Esophagus squamous epithelium (tissue), 5 donors: ENCODE results near the gene CTAG1A. TPM values are rescaled to one million over a fixed set of nuclear protein-coding genes. Genes with fewer than 3 reads are reported as not detected.
"Not testable (repeated sequence)": the region's sequence is repeated elsewhere in the genome, so short reads cannot be mapped to it uniquely, and the experiment has no call there.

Source experiments
- DNase-seq: peaks from one replicate; lab custom pipeline; 2025; lab: John Stamatoyannopoulos, UW
- H3K27ac ChIP-seq, 4 donors: fragments of 200-600 bp; sonication (generic); one replicate each; pipeline ENCODE4 v1.5.1; 2016 to 2019; ENCODE audit warnings: mild to moderate bottlenecking in 1 of 4
- H3K27me3 ChIP-seq, 4 donors: fragments of 200-600 bp; sonication (generic); 1 replicate in 3 of 4; 2 replicates in 1 of 4; pipeline versions ENCODE4 v1.5.1 to v1.6.0; 2017 to 2021; ENCODE audit warnings: antibody characterized with exemption in 1 of 4
- H3K36me3 ChIP-seq, 3 donors: fragments of 200-600 bp; sonication (generic); one replicate each; pipeline ENCODE4 v1.5.1; 2016 to 2019
- H3K4me1 ChIP-seq, 3 donors: fragments of 200-600 bp; sonication (generic); one replicate each; pipeline ENCODE4 v1.5.1; 2017 to 2019
- H3K4me3 ChIP-seq, 4 donors: fragments of 200-600 bp; sonication (generic); 1 replicate in 3 of 4; 2 replicates in 1 of 4; pipeline ENCODE4 v1.5.1; 2016 to 2019; ENCODE audit warnings: mild to moderate bottlenecking in 2 of 4, moderate library complexity in 1 of 4
- H3K9me3 ChIP-seq, 3 donors: fragments of 200-600 bp; sonication (generic); one replicate each; pipeline ENCODE4 v1.5.1; 2016 to 2019
- CTCF ChIP-seq, 6 experiments: fragments of 450-650 bp in 4 of 6; fragments of 200-600 bp in 2 of 6; sonication (generic) in 2 of 6; IDR thresholded peaks; one replicate each; pipeline ENCODE4 v1.5.1; 2016 to 2019; ENCODE audit warnings: antibody characterized with exemption in 6 of 6, mild to moderate bottlenecking in 4 of 6, moderate library complexity in 4 of 6
- POLR2A ChIP-seq, 4 donors: fragments of 450-650 bp; IDR thresholded peaks; one replicate each; pipeline ENCODE4 v1.6.1; 2017; ENCODE audit warnings: antibody characterized with exemption in 4 of 4, mild to moderate bottlenecking in 4 of 4, moderate library complexity in 3 of 4
- WGBS, 2 donors: methylation state at CpG; one replicate each; pipeline ENCODE4 v1.1.5; 2018; 5-methylcytosine and 5-hydroxymethylcytosine counted together
- intact Hi-C: fragments of 100-400 bp; cut with DNase I; formaldehyde crosslinking; loops from one replicate; pipeline ENCODE4 v1.15.0; 2022
- total RNA-seq, 4 donors: library from RNA; depleted of rRNA; stranded (reverse); fragments of >200 nt; gene quantifications; one replicate each; pipeline ENCODE4 v1.1.0, GENCODE V29; 2016
- donor health status: DM: yes; HTN: yes; CAD: no.

Gene CTAG1A
- total RNA-seq, 4 donors from 2014 or later, result not detected

GRCh38 chrX:154547245-154548027, 37.5 kb upstream of the CTAG1A start, which contains the start of gene IKBKG:
IKBKG (plus strand) TSS chrX:154547620; CDS start chrX:154552003, 4,383 bp downstream.
- H3K4me1 ChIP-seq, result peaks cover 9 to 68% (median 9%) of the 10 kb centered on the region in 3 donors
- intact Hi-C loops, result no loop called here
- WGBS, 2 donors, result 1 to 54% methylated on average over 9 to 17 of the region's 69 CpGs
- peak; percentile 63 for DNase-seq
- TF ChIP-seq CTCF (IDR thresholded peaks at IDR 0.05) (no peak), POLR2A (IDR thresholded peaks at IDR 0.05) (peak in 2 of 4 donors; percentile 40 to 45)
- H3K4me3 ChIP-seq, result peak within 1 kb of the TSS; percentile 52 to 75 (median 66)
- H3K36me3 ChIP-seq, result peaks cover 0 to 12% (median 0%) of the 10 kb centered on the region in 3 donors
- H3K27me3 ChIP-seq, result no peaks in the 10 kb centered on the region
- H3K9me3 ChIP-seq, result no peaks in the 10 kb centered on the region
- H3K27ac ChIP-seq, result peak within 1 kb of the TSS; percentile 87 to 94 (median 90)

- Histone ChIP-seq H3K27me3 (no peaks in the 10 kb centered on the region), H3K9me3 (no peaks in the 10 kb centered on the region), H3K4me1 (peaks cover 4 to 63% (median 6%) of the 10 kb centered on the region in 3 donors), H3K36me3 (peaks cover 0 to 16% (median 0%) of the 10 kb centered on the region in 3 donors), H3K27ac (peak overlapping the region; percentile 87 to 94 (median 90)), H3K4me3 (peak overlapping the region; percentile 52 to 75 (median 66))
- DNase-seq, result no peak
- 3 to 36% methylated on average over 8 to 9 of the region's 9 CpGs for WGBS, 2 donors
- no peak for TF ChIP-seq CTCF (IDR thresholded peaks at IDR 0.05)
- TF ChIP-seq POLR2A (IDR thresholded peaks at IDR 0.05), result no peak
- intact Hi-C loops, result no loop called here
These were observed 37.0 kb upstream of the CTAG1A start for GRCh38 chrX:154548028-154548316.

GRCh38 chrX:154549766-154550165, 35.2 kb upstream of the CTAG1A start:
- intact Hi-C loops, result no loop called here
- no peaks in the 10 kb centered on the region for H3K27me3 ChIP-seq
- no peak for TF ChIP-seq POLR2A (IDR thresholded peaks at IDR 0.05)
- no peak for TF ChIP-seq CTCF (IDR thresholded peaks at IDR 0.05)
- peaks cover 0 to 29% (median 0%) of the 10 kb centered on the region in 3 donors for H3K36me3 ChIP-seq
- H3K27ac ChIP-seq, result no peak overlapping the region
- H3K4me3 ChIP-seq, result no peak overlapping the region
- H3K9me3 ChIP-seq, result no peaks in the 10 kb centered on the region
- 22 to 63% methylated on average over 1 of the region's 1 CpG for WGBS, 2 donors
- DNase-seq, result no peak
- peaks cover 4 to 45% (median 6%) of the 10 kb centered on the region in 3 donors for H3K4me1 ChIP-seq

- intact Hi-C loops, result not testable (repeated sequence)
These were observed 32.7 kb upstream of the CTAG1A start for GRCh38 chrX:154552112-154552806.

GRCh38 chrX:154558060-154558690, 26.8 kb upstream of the CTAG1A start:
- H3K9me3 ChIP-seq, H3K4me3 ChIP-seq, intact Hi-C loops, H3K27me3 ChIP-seq, H3K4me1 ChIP-seq, DNase-seq, H3K27ac ChIP-seq: not testable (repeated sequence)
- 90% methylated on average over 2 of the region's 24 CpGs; no CpG with 5 or more reads in 1 of the 2 donors for WGBS, 2 donors
- H3K36me3 ChIP-seq, result peaks cover 0 to 25% (median 0%) of the 10 kb centered on the region in 3 donors

More at GRCh38 chrX:154552112-154552806, 32.7 kb upstream of the CTAG1A start:
- DNase-seq, H3K4me3 ChIP-seq, H3K27ac ChIP-seq, H3K9me3 ChIP-seq, H3K27me3 ChIP-seq: not testable (repeated sequence)
- peaks cover 0 to 27% (median 0%) of the 10 kb centered on the region in 3 donors for H3K4me1 ChIP-seq
- WGBS, 2 donors, result 90% methylated on average over 2 of the region's 18 CpGs; no CpG with 5 or more reads in 1 of the 2 donors
- H3K36me3 ChIP-seq, result peaks cover 0 to 39% (median 0%) of the 10 kb centered on the region in 3 donors

- H3K27ac ChIP-seq, H3K9me3 ChIP-seq, DNase-seq, H3K4me3 ChIP-seq, intact Hi-C loops, H3K4me1 ChIP-seq, H3K27me3 ChIP-seq: not testable (repeated sequence)
- peaks cover 0 to 18% (median 0%) of the 10 kb centered on the region in 3 donors for H3K36me3 ChIP-seq
- WGBS, 2 donors, result no CpG with 5 or more reads among the region's 21 CpGs
These were observed 26.0 kb upstream of the CTAG1A start for GRCh38 chrX:154558896-154559295.

- no CpG with 5 or more reads among the region's 31 CpGs for WGBS, 2 donors
- H3K36me3 ChIP-seq, H3K4me3 ChIP-seq, H3K27ac ChIP-seq, H3K4me1 ChIP-seq, intact Hi-C loops, H3K9me3 ChIP-seq, DNase-seq, H3K27me3 ChIP-seq: not testable (repeated sequence)
These were observed 24.6 kb upstream of the CTAG1A start for GRCh38 chrX:154560326-154560725.

- H3K4me3 ChIP-seq, H3K27ac ChIP-seq, H3K4me1 ChIP-seq, H3K9me3 ChIP-seq, H3K36me3 ChIP-seq, intact Hi-C loops, DNase-seq, H3K27me3 ChIP-seq: not testable (repeated sequence)
- no CpG with 5 or more reads among the region's 10 CpGs for WGBS, 2 donors
These were observed 22.6 kb upstream of the CTAG1A start for GRCh38 chrX:154562295-154562694.

GRCh38 chrX:154570361-154570760, 14.6 kb upstream of the CTAG1A start:
- no CpG with 5 or more reads among the region's 11 CpGs for WGBS, 2 donors
- H3K27me3 ChIP-seq, H3K4me3 ChIP-seq, H3K4me1 ChIP-seq, H3K36me3 ChIP-seq, intact Hi-C loops, H3K27ac ChIP-seq, DNase-seq, H3K9me3 ChIP-seq: not testable (repeated sequence)
